ENCODE results near the gene EHMT1. TPM values are rescaled to one million over a fixed set of nuclear protein-coding genes. Genes with fewer than 3 reads are reported as not detected.

Gene EHMT1
- total RNA-seq, 1 donor from 2014 or later: 64.5 TPM

DNA sequence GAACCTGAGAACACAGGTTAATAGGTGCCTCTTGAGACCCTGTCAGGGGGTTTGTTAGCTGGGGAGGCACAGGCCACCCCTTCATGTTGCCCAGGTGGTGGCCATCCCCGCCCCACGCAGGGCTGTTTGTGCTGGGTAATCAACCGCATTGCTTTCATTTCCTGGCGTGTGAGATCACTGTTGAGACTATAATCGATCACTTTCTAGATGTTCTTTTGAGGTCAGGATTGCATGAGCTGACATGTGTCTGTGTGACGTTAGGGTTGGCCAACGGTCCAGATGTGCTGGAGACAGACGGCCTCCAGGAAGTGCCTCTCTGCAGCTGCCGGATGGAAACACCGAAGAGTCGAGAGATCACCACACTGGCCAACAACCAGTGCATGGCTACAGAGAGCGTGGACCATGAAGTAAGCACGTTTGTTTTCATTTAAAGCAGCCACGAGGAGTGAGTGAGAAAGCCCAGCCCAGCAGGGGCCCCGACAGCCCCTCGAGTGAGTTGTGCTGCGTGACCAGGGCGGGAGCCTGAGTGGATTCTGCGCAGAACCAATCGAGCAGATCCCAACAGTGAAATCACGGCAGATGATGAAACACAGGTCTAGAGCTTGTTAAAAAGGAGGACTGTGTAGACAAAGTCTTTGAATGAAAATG is 143.7 kb downstream of the EHMT1 start:
- Histone ChIP-seq H3K4me3 (ENCODE audit: insufficient read depth, low read depth, low read length) (no peak overlapping the region), H3K79me2 (ENCODE audit: insufficient read depth, low read length) (peaks cover 11% of the 10 kb centered on the region), H3K9ac (ENCODE audit: low read length) (no peak overlapping the region), H3K9me3 (ENCODE audit: insufficient read depth, low read depth, low read length) (no peaks in the 10 kb centered on the region), H3K4me2 (ENCODE audit: low read length) (no peak overlapping the region), H2AFZ (ENCODE audit: low read depth, low read length) (no peak overlapping the region), H3K36me3 (ENCODE audit: insufficient read depth, low read length) (peaks cover 23% of the 10 kb centered on the region), H4K20me1 (ENCODE audit: insufficient read depth, low read length) (peaks cover 3% of the 10 kb centered on the region), H3K27ac (ENCODE audit: low read depth, low read length) (no peak overlapping the region), H3K27me3 (ENCODE audit: insufficient read depth, low read length) (no peaks in the 10 kb centered on the region), H3K4me1 (ENCODE audit: insufficient read depth, low read length) (peaks cover 6% of the 10 kb centered on the region)
- no peaks in the 10 kb centered on the region for H3K27me3 Mint-ChIP-seq (ENCODE audit: low read depth, unreplicated experiment)
- FAIRE-seq (no peak), DNase-seq (ENCODE audit: low read depth) (no peak)
- no peak overlapping the region for H3K4me3 Mint-ChIP-seq (ENCODE audit: unreplicated experiment)
- H3K9me3 Mint-ChIP-seq (ENCODE audit: unreplicated experiment): no peaks in the 10 kb centered on the region
- peaks cover 43% of the 10 kb centered on the region for H3K36me3 Mint-ChIP-seq (ENCODE audit: low read depth, unreplicated experiment)
- peaks cover 27% of the 10 kb centered on the region for H3K4me1 Mint-ChIP-seq (ENCODE audit: low read depth, unreplicated experiment)
- peak overlapping the region; percentile 54 for H3K27ac Mint-ChIP-seq (ENCODE audit: unreplicated experiment)
- TF ChIP-seq EZH2 (IDR thresholded peaks at IDR 0.05; ENCODE audit: insufficient read depth, low read length): no peak
- TF ChIP-seq, protein P1, sequence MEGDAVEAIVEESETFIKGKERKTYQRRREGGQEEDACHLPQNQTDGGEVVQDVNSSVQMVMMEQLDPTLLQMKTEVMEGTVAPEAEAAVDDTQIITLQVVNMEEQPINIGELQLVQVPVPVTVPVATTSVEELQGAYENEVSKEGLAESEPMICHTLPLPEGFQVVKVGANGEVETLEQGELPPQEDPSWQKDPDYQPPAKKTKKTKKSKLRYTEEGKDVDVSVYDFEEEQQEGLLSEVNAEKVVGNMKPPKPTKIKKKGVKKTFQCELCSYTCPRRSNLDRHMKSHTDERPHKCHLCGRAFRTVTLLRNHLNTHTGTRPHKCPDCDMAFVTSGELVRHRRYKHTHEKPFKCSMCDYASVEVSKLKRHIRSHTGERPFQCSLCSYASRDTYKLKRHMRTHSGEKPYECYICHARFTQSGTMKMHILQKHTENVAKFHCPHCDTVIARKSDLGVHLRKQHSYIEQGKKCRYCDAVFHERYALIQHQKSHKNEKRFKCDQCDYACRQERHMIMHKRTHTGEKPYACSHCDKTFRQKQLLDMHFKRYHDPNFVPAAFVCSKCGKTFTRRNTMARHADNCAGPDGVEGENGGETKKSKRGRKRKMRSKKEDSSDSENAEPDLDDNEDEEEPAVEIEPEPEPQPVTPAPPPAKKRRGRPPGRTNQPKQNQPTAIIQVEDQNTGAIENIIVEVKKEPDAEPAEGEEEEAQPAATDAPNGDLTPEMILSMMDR (IDR thresholded peaks at IDR 0.05; ENCODE audit: insufficient read depth, low read depth, low read length): no peak

DNA sequence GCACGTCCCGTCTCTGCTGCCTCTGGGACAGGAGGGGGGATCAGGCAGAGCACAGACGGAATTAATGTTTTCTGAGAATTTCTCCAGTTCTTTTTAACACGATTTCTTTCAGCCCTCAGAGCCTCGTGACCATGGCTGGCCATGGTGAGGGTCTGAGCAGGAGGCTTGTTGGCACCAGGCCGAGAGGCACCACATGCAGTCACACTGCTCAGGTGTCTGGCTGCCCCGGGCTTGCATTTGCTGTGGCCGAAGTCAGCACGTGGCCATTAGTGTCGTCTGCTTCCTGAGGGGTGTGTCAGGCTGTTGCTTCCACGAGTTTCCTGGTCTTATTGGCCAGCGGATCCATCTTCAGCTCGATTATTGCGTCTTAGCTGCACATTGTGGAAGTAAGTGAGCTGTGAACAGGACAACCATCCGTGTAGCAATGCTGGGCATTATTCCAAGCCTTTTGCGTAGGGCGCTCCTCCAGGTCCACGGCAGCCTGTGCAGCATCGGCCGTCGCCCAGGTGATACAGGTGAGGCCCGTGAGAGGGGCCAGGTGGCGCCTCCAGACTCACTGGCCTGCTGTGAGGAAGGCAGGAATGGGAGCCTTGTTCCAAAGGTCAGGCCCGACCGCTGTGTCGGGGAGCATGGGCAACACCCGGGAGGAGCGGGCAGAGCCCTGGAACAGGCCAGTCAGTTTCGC is 144.6 kb downstream of the EHMT1 start:
- Mint-ChIP-seq H3K36me3 (ENCODE audit: low read depth, unreplicated experiment) (peaks cover 40% of the 10 kb centered on the region), H3K9me3 (ENCODE audit: unreplicated experiment) (no peaks in the 10 kb centered on the region), H3K4me3 (ENCODE audit: unreplicated experiment) (no peak overlapping the region), H3K4me1 (ENCODE audit: low read depth, unreplicated experiment) (peaks cover 18% of the 10 kb centered on the region), H3K27me3 (ENCODE audit: low read depth, unreplicated experiment) (no peaks in the 10 kb centered on the region), H3K27ac (ENCODE audit: unreplicated experiment) (no peak overlapping the region)
- Histone ChIP-seq H3K4me2 (ENCODE audit: low read length) (no peak overlapping the region), H3K9ac (ENCODE audit: low read length) (no peak overlapping the region), H3K27me3 (ENCODE audit: insufficient read depth, low read length) (no peaks in the 10 kb centered on the region), H3K79me2 (ENCODE audit: insufficient read depth, low read length) (peaks cover 11% of the 10 kb centered on the region), H3K4me1 (ENCODE audit: insufficient read depth, low read length) (no peaks in the 10 kb centered on the region), H3K36me3 (ENCODE audit: insufficient read depth, low read length) (peaks cover 23% of the 10 kb centered on the region), H3K4me3 (ENCODE audit: insufficient read depth, low read depth, low read length) (no peak overlapping the region), H3K27ac (ENCODE audit: low read depth, low read length) (no peak overlapping the region), H3K9me3 (ENCODE audit: insufficient read depth, low read depth, low read length) (no peaks in the 10 kb centered on the region), H2AFZ (ENCODE audit: low read depth, low read length) (no peak overlapping the region), H4K20me1 (ENCODE audit: insufficient read depth, low read length) (peaks cover 3% of the 10 kb centered on the region)
- TF ChIP-seq, protein P1 (IDR thresholded peaks at IDR 0.05; ENCODE audit: insufficient read depth, low read depth, low read length): no peak
- TF ChIP-seq EZH2 (IDR thresholded peaks at IDR 0.05; ENCODE audit: insufficient read depth, low read length): no peak
- FAIRE-seq (no peak), DNase-seq (ENCODE audit: low read depth) (no peak)

Data from astrocyte (in vitro differentiated cells and primary cell).